Gastroesophageal sphincter (tissue), 2 donors: ENCODE results near the gene OR4B1.

Source experiments
- EP300 ChIP-seq: sonication (generic); formaldehyde crosslinking; IDR thresholded peaks from one replicate; pipeline ENCODE4 v1.6.1; 2017; ENCODE audit warnings: antibody characterized with exemption, mild to moderate bottlenecking
- POLR2A ChIP-seq, 2 donors: fragments of 450-650 bp; IDR thresholded peaks; one replicate each; pipeline ENCODE4 v1.6.1; 2017; ENCODE audit warnings: antibody characterized with exemption in 2 of 2, mild to moderate bottlenecking in 2 of 2, moderate library complexity in 1 of 2
- POLR2AphosphoS5 ChIP-seq: sonication (generic); formaldehyde crosslinking; IDR thresholded peaks from one replicate; pipeline ENCODE4 v1.6.1; 2017; ENCODE audit warnings: antibody characterized with exemption

DNA sequence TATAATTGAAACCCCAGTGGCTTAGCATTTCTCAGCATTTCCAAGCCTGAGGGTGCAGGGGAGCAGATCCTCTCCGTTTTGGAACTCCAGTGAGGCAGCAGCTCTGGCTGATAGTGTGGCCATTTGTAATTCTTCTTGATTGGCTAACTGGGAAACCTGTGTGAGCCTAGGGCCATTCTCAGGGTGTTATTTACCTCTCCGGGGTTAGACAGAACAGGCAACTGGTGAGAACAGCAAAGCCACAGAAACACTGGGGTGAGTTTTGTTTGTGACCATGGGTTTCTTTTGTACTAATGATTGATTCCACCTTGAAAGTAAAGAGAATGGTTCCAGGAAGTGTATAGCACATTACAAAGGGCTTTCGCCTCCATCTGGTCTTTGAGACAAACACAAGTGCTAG is 25.9 kb downstream of the OR4B1 start:
- TF ChIP-seq EP300: no peak
- no peak for TF ChIP-seq POLR2AphosphoS5
- TF ChIP-seq POLR2A (IDR thresholded peaks at IDR 0.05): no peak
